Activated naive CD4-positive, alpha-beta T cell treated with Interleukin-2 at 50 U/mL for 16 hours (primary cell): Measurements from ENCODE around the gene MT2A.
"Not testable (repeated sequence)": the region's sequence is repeated elsewhere in the genome, so short reads cannot be mapped to it uniquely, and the experiment has no call there.

ENCODE experiments used
- DNase-seq: peaks from one replicate; pipeline ENCODE4 v3.0.0-alpha.2; 2020

MT2A gene

DNA sequence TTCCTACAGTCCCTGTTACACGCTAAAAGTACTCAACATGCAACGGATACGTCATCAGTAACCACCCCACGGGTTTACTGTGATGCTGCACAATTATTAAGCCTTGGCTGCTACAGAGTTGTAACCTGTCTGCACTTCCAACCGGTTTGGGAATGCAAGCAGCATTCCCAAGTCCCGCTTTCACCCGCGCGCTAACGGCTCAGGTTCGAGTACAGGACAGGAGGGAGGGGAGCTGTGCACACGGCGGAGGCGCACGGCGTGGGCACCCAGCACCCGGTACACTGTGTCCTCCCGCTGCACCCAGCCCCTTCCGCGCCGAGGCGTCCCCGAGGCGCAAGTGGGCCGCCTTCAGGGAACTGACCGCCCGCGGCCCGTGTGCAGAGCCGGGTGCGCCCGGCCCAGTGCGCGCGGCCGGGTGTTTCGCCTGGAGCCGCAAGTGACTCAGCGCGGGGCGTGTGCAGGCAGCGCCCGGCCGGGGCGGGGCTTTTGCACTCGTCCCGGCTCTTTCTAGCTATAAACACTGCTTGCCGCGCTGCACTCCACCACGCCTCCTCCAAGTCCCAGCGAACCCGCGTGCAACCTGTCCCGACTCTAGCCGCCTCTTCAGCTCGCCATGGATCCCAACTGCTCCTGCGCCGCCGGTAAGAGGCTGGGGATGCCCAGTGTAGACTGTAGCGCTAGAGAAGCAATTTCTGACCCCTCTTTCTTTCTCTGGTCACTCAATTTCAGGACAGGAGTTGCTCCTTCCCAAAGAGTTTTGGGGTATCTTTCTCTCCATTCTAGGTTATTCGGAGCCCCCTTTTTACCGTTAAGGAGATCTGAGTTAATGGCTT, at the start of gene MT2A:
TSS of gene MT2A (plus strand) at position 542 of the 833 bp plus-strand sequence. CDS start at position 614, 72 bp downstream.
- DNase-seq, result peak; percentile 91

DNA sequence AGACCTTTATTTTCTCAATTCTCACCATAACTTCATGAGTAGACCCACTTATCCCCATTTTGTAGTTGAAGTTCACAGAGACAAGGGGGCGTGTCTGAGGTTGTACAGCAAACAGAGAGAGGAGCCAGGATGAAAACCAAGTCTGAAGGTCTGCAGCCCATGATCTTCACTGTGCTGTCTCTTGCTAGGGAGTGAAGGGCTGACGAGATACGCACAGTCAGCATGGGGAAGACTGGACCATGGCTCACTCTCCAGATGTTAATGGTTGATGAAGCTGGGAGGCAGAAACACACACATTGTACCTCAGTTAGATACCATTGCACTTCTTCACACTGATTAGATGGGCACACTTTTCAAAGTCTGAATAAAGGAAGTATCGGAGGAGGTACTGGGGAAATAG, 49.3 kb upstream of the MT2A start:
- DNase-seq, result no peak

DNA sequence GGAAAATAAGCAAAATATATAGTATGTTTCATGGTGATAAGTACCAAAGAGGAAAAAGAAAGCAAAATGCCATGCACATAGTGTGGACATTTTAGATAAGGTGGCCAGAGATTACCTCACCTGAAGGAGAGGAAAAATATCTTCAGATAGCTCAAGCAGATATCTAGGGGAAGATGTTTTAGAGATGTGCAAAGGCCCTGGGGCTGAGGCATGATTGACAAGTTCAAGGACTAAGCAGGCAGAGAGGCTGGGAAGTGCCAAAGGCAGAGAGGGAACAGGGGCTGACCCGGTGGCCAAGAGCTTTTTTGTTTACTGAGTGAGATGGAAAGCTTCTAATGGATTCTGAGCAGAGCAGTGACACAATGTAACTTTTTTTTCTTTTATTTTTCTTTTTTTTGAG, 47.9 kb upstream of the MT2A start:
- no peak for DNase-seq

DNA sequence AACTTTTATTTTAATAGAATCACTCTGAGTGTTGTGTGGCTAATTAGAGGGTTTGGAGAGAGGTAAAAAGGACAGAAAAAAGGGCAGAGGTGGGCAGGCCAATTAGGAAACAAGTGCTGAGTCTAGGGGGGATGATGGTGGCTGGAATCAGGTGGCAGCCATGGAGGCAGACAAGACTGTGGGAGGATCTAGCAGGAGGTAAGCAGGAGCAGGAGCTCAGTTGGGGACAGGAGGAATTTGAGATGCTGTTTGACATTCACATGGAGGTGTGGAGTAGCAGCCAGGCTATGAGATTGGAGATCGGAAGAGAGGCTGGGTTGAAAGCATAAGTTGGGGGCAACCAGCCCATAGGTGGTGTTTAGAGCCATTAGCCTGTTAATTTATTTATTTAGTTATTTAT, 47.3 kb upstream of the MT2A start:
- DNase-seq, result no peak

DNA sequence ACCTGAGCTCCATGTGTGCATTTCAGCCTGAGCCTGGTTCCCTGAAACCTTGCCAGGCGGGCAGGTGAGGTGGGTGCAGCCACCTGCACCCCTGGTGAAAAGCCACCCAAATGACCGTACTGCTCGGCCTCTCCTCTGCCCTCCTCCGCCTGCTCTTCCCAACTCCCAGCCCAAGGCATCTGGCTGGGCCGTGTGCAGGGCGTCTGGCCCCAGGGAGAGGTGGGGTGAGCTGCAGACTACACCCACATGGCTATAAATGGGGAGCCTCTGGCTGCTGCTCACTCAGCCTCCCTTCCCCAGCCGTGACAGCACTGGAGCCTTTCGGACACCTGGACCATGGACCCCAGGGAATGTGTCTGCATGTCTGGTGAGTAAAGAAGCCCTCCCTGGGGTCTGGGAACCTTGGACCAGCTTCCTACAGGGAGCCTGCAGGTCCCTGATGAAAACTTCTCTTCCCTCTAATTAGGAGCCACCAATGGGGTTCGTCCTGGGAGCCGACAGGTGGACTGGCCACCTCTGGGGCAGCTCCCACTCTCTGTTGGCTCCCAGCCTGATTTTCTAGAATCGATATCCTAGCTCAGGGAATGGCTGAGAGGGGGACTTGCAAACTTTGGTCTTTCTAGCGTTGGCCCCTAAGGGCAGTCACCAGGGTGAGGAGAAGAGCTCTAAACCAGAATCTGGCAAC, 43.4 kb upstream of the MT2A start, which contains the start of gene MT4:
TSS of gene MT4 (plus strand) at position 281 of the 685 bp plus-strand sequence. CDS start at position 337, 56 bp downstream.
- DNase-seq, result no peak

DNA sequence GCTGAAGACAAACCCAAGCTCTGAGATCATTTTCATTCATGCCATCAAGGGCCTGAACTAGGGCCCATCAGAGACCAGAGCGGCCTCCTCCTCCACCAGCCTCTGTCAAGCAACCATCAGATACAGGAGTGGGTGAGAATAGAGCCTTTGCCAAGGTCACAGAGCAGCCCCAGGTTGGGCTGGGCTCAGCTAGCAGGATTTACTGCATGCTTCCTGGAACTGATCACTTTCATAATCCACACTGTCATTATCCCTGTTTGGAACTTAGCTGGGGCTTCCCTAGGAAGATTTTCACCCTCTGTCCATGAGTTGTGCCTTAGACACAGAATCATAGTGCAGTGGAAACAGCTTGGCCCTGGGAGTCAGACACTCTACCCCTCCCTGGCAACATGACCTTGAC, 38.4 kb upstream of the MT2A start:
- no peak for DNase-seq

DNA sequence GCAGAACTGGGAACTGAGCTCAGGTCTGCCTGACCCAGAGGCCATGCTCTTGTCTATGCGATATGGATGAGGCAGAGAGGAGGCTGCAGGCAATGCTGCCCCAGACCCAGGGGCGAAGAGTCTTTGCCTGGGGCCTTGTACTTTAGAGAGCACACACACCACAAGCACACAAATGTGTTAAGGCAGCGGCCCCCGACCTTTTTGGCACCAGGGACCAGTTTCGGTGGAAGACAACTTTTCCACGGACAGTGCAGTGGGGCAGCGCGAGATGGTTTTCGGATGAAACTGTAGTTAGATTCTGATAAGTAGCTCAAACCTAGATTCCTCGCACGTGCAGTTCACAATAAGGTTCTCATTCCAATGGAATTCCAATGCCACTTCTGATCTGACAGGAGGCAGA, 36.9 kb upstream of the MT2A start:
- no peak for DNase-seq

DNA sequence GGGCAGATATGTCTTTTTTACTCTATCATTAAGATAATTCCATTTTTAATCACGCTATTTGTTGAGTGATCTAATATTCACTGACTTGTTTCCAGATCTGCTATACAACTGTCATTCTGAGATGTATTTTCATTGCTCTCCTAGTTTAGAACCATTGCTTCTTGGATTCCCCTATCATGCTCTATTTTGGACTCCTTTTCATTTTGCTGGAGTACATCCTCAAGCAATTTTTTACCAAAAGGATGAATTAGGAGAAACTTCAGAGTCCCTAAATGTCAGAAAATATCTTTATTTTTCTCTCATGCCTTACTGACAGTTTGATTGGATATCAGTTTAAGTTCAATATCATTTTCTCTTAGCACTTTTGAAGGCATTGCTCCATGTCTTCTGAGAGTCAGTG, 33.8 kb upstream of the MT2A start:
- no peak for DNase-seq

DNA sequence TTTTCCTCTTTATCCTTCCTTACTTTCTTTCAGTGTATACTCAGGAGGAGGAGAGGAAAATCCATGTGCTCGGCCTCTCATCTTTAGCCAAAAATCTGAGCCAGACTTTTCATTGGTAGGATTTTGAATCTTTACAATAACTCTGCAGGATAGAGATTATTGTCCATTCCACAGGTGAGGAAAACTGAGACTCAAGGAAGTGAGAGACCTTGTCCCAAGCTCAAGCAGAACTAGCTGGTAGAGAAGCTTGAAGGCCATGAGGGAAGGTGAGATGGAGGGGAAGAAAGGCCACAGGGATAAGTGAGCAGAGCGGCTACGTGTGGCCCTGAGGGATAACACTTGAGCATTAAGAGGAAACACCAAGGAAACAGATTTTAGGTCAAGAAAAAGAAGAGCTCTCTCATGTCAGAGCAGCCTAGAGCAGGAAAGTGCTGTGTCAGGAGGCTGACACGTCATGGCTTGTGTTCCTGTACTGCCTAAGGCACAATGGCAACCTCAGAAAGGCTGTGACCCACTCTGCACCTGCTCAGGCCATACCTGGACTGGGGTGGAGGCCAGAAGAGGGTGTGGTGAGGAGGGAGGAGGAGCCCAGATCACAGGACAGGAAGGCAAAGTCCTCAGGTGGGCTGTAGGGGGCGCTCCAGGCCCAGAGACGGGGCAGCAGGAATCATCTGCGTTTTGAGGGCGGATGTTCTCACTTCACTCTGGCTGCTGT, 31.6 kb upstream of the MT2A start:
- DNase-seq, result peak; percentile 87

DNA sequence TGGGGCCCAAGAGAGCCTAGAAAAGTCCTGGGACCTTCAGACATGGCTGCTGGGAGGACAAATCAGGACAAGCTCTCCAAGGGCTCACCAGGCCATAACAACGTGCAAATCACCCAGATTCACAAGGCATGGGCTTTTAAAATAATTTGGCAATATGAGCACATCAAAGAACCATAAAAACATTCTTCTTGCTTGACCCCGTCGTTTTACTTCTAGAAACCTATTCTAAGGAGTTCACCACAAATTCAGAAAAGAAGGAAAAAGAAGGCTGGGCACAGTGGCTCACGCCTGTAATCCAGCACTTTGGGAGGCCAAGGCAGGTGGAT, 31.1 kb upstream of the MT2A start:
- no peak for DNase-seq

DNA sequence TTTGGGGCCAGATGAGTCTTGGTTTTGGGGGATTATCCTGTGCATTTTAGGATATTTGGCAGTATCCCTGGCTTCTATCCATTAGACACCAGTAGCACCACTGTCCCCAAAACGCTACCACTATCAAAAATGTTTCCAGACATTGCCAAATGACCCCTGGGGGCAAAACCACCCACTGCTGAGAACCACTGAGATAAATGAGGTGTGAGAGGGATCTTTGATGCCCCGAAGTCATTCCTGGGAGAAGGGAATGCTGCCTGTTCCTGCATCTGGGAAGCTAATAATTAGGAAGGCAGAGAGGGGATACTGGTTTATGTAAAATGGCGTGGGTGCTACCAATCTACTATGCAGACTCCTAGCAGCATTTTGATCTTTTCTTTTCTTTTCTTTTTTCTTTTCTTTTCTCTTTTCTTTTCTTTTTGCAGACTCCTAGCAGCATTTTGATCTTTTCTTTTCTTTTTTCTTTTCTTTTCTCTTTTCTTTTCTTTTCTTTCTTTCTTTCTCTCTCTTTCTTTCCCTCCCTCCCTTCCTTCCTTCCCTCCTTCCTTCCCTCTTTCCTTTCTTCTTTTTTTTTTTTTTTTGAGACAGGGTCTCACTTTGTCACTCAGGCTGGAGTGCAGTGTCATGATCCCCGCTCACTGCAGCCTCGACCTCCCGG, 27.9 kb upstream of the MT2A start:
- no peak for DNase-seq

DNA sequence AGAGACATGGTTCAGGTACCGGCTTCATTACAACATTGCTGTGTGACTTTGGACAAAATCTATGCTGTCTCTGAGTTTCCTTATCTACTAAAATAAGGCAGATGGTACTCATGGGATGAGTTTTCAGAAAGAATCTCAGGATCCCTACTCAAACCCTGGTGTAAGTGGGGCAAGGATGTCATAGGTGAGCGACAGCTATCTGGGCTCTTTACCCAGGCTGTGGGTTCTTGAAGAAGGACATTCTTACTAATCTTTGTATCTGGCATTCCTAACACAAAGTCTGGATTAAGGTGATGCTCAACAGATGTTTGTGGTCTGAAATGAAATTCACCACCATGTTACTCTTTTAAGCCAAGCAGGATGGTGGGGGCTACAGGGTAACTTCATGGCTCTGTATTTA, 25.5 kb upstream of the MT2A start:
- not testable (repeated sequence) for DNase-seq

DNA sequence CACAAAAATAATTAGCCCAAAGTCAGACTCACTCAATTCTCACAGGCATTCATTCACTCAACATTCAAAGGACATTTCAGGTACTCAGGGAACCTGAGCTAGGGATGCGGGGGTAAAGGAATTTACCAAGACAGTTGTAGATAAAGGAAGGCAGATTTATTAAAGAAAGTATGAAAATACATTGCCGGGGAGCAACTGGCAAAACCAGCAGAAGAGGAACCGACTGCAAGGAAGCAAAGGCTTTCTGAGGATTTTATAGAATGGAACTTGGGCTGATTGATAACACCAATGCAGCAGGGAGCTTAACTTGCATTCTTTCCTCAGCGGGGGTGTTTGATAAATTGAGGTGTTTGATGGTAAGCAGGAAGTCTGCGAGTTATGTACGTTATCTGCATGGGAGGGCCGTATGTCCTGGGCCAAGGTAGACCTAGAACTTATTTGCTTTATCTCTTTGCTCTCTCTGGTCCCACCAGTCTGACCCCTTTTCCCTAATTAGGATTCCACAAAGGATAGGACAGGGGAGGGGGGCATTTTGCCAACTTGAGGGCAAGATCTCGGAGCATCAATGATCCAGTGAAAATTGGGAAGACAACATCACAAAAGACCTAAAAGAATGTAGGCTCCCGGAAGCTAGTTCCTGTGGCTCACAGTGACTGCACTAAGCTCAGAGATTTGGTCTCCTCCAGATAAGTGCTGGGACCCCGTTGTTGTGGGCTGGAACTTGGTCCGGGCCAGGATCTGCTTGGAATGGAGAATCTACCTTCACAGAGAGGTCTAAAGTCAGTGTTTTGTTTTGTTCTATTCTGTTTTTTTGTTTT, 24.8 kb upstream of the MT2A start:
- DNase-seq, result no peak

DNA sequence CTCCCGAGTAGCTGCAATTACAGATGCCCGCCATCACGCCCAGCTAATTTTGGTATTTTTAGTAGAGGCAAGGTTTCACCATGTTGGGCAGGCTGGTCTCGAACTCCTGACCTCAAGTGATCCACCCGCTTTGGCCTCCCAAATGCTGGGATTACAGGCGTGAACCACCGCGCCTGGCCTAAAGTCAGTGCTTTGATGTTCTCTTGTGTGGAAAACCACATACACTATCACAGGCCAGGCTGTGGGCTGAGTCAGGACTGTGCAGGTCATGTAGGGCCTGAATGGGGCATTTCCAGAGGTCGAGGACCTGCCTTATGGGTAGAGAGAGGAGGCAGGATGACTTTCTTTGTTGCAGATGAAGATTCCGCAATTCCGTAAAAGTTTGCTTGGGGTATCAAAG, 24.1 kb upstream of the MT2A start:
- DNase-seq, result no peak

DNA sequence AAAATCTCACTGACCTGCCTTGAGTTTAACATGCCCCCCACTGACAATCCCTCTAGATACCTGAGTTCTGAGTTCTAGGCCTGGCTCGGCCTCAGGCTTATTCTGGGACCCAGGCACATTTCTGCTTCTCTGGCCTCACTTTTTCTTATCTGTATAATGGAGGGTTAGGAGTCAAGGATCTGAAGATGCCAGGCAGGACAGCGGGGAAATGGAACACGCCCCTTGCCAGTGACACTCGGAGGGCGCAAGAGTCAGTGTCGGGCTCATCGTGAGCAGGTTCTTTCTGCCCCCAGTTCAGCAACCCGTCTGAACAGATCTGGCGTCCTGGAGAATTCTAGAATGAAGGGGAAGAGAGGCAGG, 19.6 kb upstream of the MT2A start:
- DNase-seq, result no peak

DNA sequence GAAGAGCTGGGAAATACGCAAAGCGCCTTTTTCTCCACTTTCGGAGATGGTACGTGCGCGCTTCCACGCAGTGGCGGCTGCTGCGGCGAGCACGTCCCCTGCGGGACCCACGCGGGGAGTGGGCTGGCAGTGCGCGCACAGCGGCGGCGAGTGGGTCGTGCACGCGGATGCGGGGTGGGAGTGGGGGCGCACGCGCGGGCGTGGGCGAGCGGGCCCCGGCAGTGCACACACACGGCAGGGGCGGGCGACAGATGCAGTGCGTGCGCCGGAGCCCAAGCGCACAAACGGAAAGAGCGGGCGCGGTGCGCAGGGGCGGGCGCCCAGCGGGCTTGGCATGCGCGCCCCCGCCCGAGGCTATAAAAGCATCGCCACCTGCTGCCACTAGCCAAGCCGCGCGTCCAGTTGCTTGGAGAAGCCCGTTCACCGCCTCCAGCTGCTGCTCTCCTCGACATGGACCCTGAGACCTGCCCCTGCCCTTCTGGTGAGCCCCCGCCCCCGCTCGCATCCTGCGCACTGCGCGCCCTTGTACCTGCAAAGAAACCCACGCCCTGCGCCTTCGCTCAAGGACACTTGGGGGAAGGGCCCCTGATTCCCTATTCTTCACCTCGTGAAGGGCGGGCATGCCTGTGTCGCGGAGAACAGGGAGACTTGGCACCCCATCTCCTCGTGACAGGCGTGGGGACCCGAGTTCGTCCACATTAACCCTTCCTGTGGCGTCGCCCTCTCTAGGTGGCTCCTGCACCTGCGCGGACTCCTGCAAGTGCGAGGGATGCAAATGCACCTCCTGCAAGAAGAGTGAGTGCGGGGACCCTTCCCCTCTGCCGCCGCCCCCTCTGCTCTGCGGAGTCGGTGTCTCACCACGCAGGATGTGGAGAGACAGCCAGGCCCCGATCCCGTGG, 19.0 kb upstream of the MT2A start, which contains the start of gene MT3:
TSS of gene MT3 (plus strand) at position 388 of the 899 bp plus-strand sequence. CDS start at position 451, 63 bp downstream.
- DNase-seq, result peak; percentile 25

DNA sequence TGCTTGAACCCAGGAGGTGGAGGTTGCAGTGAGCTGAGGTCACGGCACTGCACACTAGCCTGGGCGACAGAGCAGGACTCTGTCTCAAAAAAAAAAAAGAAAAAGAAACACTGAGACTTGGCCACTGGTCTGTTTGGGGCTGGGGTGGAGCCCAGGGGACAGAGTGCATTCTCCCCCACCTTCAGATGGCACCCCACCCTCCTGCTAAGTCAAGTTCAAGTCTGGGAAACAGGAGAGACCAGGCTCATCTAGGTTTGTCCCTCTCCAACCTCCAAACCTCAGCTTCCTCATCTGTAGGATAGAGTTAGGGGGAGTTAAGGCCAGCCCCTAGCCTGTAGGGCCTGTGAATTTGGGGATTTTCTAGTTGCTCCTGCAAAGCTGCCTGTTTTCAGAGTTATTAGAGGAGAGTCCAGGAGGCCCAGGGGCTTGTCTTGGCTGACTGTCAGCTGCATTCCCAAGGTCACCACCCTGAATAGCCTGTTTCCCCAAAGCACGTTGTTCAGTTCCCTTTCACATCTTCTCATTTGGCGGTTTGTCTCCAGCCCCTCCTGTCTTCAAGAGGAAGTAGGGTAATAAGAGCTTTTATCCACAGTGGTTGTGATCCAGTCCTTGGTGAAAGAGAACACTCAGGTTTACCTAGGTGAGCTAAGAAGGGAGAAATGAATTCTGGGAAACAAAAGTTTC, 16.9 kb upstream of the MT2A start:
- DNase-seq, result no peak

DNA sequence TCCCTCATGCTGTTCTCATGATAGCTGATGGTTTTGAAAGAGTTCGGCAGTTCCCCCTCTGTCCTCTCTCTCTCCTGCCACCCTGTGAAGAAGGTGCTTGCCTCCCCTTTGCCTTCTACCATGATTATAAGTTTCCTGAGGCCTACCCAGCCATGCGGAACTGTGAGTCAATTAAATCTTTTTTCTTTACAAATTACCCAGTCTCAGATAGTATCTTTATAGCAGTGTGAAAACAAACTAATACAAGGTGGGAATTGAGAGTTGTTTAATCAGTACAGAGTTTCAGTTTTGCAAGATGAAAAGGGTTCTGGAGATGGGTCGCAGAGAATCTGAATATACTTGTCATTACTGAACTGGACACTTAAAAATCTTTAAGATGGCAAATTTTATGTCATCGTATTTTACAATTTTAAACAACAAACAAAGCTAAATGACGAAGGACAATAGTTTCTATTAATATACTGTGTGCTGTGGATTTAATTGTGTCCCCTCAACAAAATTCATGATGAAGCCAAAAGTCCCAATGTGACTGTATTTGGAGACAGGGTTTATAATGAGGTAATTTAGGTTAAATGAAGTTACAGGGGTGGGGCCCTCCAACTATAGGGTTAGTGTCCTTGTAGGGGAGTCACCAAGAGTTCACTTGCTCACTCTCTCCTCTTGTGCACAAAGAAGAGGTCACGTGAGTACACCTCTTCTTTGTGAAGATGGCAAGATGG, 14.7 kb upstream of the MT2A start:
- no peak for DNase-seq

DNA sequence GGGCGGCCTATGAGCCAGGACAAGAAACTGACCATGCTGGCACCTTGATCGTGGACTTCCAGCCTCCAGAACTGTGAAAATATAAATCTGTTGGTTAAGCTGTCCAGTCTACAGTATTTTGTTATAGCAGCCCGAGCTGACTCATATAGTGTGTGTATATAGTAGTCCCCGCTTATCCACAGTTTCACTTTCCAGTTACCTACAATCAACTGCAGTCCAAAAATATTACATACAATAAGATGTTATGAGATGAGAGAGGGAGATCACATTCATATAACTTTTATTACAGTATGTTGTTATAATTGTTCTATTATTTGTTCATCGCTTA, 14.1 kb upstream of the MT2A start:
- no peak for DNase-seq

DNA sequence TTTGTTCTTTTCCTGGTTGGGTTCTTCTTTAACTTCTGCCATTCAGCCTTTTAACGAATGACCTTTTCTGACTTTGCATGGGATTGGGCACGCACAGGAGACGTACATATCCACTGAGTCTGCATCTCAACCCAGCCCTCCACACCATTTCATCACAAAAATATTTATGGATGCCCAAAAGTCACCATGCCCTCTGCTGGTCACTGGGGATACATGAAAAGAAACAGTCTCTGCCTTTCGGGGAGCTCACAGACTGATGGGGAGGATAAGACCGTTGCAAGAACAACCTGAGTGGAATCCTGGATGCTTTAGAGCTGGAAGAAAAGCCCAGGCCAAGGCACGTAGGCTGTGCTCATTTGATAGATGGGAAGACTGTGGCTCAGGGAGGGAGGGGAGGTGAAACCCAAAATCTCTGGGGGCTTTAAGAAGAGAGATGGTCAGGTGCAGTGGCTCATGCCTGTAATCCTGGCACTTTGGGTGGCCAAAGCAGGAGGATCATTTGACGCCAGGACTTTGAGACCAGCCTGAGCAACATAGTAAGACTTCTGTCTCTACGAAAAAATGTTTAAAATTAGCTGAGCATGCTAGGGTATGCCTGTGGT, 7.9 kb upstream of the MT2A start:
- DNase-seq, result peak; percentile 43
